Measurements from ENCODE around the gene KIF23.
"Not testable (repeated sequence)": the region's sequence is repeated elsewhere in the genome, so short reads cannot be mapped to it uniquely, and the experiment has no call there.

KIF23 gene

GRCh38 chr15:69439623-69440022, 25.5 kb downstream of the KIF23 start:
- DNase-seq, result no peak

DNA sequence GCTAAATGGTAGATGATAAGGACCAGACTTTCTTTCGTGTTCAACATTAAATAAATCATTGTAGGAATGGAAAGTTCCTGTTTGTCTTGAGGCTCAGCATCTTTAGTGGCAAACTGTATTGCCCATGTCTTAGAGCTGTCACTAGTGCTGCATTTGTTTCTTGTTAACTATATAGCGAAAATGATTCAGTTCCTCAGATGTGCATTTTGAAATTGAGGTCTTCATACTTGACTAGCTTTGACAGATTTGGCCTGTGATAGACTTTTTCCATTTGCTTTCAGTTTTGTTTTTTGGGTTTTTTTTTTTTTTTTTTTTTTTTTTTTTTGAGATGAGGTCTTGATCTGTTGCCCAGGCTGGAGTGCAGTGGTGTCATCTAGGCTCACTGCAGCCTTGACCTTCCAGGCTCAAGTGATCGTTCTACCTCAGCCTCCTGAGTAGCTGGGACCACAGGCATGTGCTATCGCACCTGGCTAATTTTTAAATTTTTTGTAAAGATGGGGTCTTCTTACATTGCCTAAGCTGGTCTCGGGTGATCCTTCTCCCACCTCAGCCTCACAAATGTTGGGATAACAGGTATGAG, 29.0 kb downstream of the KIF23 start:
- no peak for DNase-seq

- DNase-seq, result no peak
These were observed 30.5 kb downstream of the KIF23 start for GRCh38 chr15:69444686-69445085.

DNA sequence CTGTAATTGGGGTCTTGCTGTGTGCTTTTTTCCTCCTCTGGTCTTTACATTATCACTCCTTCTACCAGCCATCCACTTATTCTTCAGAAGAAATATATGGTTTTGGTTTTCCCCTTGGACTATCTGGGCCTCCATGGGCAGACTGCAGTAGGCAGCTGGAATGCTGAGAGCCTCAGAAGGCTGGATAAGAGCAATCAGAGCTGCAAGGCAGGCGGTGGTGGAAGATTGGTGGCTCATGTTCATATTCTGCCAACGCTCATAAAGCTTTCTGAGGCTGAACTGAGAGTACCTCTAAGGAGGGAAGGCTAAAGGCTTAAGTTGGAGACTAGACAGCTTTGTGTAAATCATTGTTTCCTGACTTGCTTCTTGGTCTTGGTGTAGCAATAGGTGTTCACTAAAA, 32.8 kb downstream of the KIF23 start:
- no peak for DNase-seq

- not testable (repeated sequence) for DNase-seq
These were observed 36.1 kb downstream of the KIF23 start for GRCh38 chr15:69450221-69450620.

DNA sequence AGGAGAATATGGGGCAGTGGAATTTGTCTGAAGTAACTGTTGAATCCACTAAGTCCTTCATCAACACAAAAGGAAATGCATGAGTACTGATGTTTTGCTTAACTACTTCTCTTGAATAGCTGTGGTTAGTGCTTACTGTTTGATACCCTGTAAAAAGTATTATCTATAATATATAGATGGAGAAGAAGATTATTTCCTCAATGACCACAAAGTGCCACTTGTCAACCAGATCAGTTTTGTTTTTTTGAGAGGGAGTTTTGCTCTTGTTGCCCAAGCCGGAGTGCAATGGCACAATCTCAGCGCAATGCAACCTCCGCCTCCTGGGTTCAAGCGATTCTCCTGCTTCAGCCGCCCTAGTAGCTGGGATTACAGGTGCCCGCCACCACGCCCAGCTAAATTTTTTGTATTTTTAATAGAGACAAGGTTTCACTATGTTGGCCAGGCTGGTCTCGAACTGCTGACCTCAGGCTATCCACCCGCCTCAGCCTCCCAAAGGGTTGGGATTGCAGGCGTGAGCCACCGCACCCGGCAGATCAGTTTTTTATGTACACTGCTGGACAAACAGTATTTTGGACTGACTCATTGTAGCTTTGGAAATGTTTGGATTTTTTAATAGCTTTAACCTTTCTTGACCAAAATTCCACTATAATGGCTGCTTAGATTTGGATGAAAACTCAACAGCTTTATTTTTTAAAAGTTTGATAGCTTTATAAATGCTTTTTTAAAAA, 37.0 kb downstream of the KIF23 start:
- no peak for DNase-seq

DNA sequence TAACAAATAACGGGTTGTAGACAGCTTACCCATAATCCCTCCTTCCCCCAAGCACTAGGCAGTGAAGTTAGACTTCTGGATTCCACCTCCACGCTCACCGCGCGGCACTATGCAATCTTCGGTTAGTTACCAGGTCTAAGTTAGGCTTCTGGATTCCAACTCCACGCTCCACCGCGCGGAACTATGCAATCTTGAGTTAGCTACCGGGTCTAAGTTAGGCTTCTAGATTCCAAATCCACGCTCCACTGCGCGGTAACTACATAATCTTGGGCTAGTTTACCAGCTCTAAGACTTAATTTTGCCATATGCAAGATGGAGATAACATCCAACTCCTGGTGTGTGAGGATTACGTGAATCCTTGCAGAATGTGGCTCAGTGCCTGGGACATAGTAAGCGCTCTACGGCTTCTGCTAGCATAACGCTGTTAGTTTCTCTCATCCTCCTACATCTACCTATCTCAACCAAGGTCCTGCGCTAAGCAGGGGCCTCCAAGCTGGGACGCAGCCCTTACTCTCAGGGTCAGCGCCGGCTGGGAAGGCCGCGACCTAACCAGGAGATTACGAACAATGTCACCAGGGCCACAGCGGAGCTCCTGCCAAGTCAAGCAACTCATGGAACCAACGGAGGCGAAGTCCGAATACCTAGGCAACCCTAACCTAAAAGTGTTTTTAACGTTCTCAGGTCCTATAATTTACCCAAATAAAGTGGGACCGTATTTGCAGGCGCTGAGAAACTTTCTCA, 38.0 kb downstream of the KIF23 start:
- no peak for DNase-seq

DNA sequence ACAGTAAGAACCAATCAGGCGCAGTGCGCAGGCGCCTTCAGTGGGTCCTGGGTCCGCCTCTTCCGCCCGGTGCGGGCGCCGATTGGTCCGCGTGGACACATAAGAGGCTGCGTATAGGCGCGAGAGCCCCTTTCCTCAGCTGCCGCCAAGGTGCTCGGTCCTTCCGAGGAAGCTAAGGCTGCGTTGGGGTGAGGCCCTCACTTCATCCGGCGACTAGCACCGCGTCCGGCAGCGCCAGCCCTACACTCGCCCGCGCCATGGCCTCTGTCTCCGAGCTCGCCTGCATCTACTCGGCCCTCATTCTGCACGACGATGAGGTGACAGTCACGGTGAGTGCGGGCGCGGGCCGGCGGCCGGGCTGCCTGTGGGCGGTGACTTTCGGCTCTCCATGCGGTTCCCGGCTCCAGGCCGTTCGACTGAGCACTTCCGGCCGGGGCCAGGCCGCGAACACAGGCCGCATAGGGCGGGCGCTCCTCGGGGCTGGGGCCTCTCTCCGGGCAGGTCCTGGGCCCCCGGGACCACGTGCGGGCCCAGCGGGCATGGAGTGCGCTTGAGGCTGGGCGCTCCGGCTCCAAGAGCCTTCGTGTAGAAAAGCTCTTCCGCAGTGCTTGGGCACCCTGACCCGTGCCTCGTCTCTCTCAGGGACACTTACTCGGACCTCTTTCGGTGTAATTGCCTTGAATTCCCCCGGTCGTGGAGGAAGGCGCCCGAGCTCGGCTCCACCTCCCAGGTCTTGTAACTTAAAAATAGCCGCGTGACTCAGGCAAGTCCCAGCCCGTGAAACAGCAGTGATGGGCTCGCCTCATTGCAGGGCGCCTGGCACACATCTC, 38.8 kb downstream of the KIF23 start, which contains the start of gene RPLP1:
TSS of gene RPLP1 (plus strand) at position 127 of the 830 bp plus-strand sequence. CDS start at position 258, 131 bp downstream.
- peak; percentile 91 to 93 (median 91) for DNase-seq

- no peak for DNase-seq
These were observed 40.8 kb downstream of the KIF23 start for GRCh38 chr15:69454953-69455352.

- no peak for DNase-seq
These were observed 42.3 kb downstream of the KIF23 start for GRCh38 chr15:69456208-69457166.

DNA sequence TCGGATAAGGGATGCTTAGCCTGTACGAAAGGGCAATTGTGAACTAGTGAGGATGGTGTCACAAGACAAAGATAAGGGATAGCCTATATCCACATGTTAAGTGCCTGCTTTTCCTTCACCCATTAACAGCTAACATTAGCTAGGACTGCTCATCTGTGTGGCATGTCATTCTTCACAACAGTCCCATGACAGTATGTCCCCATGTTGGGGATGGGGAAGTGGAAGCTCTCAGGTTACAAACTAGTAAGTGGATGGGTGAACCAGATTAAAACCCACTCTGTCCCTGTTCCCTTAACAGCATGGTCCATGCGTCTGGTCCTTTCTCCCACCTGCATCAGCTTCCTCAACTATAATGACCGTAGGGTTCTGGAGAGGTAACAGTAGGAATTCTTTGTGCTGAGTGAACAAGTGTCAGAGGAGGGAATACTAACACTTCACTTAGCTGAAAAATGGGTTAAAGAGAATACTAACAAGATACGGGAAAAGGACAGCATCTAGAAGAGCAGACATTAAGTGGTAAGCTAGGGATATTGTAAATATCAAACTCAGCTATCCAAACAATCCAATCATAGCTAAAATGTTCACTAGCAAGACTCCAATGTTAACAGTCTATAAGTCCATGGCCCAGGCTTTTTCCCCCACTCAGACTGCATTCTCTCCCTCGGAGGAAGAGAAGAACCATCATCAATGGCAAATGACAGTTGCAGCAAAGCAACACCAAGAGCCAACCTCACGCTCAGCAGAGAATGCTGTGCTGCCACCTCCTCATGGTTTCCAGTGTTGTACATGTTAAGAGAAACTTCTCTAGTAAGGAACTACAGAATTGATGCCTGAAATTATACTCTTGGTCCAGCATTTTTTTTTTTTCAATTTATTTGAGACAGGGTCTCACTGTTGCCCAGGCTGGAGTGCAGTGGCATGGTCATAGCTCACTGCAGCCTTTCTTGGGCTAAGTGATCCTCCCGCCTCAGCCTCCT, 43.4 kb downstream of the KIF23 start:
- DNase-seq, result no peak

DNA sequence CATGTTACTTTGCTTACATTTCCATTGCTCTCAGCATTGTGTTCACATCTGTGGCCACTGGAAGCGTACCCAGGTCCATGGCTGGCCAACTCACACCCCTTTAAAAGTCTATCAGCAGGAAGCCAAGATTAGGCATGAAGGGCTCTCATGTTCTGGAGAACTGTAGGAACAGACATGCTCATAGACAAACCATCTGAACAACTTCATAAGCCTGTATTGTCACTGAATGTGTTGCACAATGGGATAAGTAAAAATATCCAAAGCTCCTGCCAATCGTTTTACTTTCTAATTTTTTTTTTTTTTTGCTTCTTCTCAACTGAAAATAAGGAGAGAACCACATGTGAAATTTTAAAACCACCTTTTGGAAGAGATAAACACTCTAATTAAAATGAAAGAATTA, 44.9 kb downstream of the KIF23 start:
- no peak for DNase-seq

- no peak for DNase-seq
These were observed 46.3 kb downstream of the KIF23 start for GRCh38 chr15:69460481-69460880.

- no peak for DNase-seq
These were observed 47.9 kb downstream of the KIF23 start for GRCh38 chr15:69462030-69462492.

DNA sequence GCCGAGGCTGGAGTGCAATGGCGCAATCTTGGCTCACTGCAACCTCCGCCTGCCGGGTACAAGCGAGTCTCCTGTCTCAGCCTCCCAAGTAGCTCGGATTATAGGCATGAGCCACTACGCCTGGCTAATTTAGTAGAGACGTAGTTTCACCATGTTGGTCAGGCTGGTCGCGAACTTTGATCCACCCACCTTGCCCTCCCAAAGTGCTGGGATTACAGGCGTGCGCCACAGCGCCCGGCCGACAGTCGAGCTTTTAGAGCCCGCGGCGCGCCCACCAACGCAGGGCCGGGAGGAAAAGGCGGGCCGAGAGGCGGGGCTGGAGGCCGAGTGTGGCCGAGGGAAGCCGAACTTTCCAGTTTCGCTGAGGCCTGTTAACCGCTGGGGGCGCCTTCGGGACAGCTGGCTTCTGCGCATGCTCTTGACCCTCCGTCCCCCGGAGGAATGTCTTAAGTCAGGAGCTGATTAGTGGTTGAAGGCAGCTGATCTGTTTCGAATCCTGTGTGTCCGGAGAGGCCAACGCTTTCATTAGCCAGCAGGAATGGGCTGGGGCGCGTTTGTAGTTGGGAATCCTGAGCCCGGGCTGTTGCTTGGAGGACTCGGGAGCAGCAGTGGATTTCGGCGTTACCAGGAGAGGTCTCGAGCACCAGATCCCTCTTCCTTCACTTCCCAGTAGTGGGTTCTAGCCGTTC, 48.5 kb downstream of the KIF23 start:
- peak; percentile 79 to 90 (median 82) for DNase-seq

- DNase-seq, result no peak
These were observed 49.1 kb downstream of the KIF23 start for GRCh38 chr15:69463182-69463756.

DNA sequence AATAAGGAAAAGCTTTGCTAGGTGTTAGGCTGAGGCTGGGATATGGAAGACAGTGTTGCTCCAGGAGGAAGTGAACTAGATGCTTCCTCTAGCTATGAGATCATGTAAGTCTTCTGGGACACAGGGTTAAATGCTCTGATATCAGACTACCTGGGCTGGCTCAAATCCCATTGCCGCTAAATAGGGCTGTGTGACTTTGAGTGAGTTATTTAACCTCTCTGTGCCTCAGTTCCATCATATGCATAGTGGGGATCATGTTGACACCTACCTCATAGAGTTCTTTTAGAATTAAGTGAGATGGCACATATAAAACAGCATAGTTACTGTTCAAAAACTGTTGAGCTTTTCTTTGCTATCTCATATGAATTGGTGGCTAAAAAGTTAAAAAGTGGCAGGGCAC, 51.1 kb downstream of the KIF23 start:
- DNase-seq, result no peak

DNA sequence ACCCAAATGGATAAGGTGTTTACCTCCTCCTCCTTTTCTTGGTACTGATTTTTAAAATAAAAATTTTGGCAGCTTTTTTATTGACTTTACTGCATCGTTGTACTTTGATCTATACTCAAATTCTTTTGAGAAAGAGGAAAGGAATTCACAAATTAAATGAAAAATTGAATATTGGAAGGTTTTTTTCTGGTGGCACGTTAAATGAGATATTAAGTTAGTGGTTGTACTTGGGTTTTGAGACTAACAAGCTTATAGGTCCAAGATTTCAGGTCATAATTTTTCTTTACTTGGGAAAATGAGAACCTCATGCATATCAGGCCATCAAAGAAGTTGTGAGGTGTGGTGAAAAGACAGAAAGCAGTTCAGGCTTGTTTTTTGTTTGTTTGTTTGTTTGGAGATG, 52.6 kb downstream of the KIF23 start:
- no peak for DNase-seq

DNA sequence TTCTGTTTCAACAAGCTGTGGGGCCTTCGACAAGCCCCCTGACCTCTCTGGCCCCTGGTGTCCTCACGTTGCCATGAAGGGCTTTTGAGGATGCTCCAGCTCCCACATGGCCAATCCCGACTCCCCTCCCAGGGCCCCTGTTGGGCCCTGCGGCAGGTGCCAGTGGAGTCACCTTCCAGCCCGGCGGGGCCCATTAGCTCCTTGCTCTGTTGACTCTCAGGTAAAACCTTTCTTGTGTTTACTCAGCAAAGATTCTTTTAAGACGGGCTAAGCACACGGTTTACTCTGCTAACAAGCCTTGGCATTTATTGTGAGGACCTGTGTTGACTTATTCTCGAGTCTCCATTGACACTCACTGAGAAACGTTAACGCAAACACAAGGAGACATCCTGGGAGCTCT, 53.5 kb downstream of the KIF23 start:
- DNase-seq, result no peak

Measured in activated CD4-positive, CD25-positive, alpha-beta regulatory T cell (primary cell).